T-helper 2 cell (primary cell): ENCODE data around the gene REV3L.
"Not testable (repeated sequence)": the region's sequence is repeated elsewhere in the genome, so short reads cannot be mapped to it uniquely, and the experiment has no call there.

Experiments used
- DNase-seq, 5 experiments: peaks; one replicate each; pipeline versions ENCODE4 v3.0.0 to v3.0.0-alpha.2; 2012 to 2022

REV3L gene

DNA sequence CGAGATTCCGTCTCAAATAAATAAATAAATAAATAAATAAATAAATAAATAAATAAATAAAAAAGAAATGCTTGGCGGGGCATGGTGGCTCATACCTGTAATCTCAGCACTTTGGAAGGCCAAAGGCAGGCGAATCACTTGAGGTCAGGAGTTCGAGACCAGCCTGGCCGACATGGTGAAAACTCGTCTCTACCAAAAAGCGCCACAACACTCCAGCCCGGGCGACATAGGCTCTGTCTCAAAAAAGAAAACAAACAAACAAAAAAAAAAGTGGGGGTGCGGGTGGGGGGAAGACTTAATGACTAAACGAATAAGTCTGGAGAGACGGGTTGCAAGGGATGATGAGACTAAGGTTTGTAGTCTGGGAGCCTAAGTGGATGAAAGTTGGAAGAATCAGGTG, 225.0 kb downstream of the REV3L start:
- DNase-seq: no peak

DNA sequence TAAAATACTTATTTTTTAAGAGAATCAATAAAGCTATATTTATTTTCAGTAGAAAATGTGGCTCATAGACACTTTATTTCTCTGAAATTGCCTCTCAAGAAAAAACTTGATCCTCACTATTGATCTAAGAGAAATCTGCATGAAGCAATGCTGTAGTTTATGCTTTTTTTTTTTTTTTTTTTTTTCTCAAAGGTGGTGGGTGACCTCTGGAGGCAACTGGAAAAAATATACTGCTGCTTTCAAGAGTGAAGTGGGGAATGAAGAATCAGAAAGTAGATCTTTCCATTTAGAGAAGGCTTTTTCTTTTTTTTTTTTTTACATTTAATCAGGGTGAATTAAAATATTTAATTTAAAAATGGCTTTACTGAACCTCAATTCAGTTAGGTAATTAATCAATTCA, 226.4 kb downstream of the REV3L start:
- no peak for DNase-seq

DNA sequence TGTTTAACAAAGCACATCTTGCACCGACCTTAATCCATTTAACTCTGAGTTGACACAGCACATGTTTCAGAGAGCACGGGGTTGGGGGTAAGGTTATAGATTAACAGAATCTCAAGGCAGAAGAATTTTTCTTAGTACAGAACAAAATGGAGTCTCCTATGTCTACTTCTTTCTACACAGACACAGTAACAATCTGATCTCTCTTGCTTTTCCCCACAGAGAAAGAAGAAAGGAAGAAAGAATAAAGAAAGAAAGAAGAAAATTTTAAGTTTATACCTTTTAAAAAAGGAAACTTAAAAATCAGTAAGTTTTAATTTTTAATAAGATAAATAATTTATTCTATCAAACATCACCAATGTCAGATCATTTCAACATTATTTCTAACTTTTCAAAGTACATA, 227.2 kb downstream of the REV3L start:
- not testable (repeated sequence) for DNase-seq

DNA sequence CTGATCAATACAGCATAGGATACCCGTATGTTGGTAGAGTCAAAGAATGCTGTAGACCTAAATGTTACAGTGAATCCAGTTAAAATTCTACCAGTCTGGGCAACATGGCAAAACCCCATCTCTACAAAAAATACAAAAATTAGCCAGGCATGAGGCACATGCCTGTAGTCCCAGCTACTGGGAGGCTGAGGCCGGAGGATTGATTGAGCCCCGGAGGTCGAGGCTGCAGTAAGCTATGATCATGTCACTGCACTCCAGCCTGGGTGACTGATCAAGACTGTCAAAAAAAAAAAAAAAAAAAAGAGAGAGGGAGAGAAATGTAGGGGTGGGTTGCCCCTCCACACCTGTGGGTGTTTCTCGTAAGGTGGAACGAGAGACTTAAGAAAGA, 228.2 kb downstream of the REV3L start:
- no peak for DNase-seq

DNA sequence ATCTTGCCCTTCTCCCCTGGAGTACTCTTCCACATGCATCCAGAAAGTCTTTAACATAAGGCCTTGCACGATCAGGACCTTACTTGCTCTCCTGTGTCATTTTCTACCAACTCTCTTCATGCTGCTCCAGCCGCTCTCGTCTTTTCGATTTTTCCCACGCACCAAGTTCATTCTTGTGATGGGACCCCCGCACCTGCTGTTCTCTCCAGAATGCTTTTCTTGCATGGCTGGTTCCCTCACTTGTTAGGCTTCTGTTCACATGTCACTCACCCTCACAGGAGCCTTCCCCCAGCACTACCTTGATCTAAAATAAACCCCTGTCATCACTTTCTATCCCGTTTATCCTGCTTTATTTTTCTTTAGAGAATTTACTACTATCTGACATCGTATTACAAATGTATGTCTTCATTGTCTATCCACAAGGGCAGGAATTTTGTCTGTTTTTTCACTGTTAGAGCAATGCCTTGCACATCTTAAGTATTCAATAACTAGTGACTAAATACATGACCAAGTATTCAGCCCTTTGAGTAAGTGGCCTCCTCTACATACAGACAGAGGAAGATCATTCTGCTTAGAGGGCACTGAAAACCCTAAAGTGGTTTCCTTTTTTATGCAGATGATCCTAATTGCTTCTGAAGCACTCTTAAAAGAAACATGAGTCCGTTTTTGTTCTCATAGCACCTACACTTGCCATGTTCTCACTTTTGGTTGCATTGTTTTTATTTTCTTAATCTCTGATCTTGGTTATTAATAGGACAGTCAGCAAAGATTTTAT, 228.8 kb downstream of the REV3L start:
- no peak for DNase-seq

DNA sequence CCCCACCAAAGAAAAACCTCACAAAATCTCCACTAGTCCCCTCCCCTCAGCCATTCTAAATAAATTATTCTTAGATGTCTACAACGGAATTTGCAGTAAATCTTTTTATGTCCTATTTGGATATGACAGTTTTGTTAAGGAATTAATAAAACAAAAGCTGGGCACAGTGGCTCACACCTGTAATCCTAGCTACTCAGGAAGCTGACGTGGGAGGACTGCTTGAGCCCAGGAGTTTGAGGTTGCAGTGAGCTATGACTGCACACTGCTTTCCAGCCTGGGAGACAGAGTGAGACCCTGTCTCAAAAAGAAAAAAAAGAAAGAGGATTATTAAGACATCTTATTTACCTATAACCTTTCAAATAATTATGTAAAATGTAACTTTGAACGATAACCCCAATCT, 230.3 kb downstream of the REV3L start:
- DNase-seq: no peak

DNA sequence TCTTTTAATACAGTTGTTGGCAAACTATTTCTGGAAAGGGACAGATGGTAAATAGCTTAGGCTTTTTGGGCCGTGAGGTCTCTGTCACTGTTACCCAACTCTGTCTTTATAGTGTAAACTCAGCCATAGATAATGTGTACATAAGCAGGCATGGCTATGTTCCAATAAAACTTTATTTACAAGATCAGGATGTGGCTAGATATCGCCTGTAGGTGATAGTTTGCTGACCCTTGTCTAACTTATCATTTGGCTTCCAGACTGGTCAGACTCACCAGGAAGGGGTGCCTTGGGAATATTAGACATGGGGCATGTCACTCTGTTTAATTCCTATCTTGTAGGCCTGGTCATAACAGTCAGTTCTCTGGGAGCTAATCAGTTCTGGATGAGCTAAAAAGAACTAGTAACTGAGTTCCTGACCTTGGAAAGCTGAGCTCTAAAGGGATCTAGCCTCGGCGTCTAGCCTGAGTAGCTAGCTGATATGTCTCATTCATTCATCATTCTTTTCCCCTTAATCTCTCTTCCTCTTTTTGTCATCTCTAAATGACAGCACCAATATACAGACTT, 232.1 kb downstream of the REV3L start:
- no peak for DNase-seq
